ENCODE measurements around the gene RNF148. TPM values are rescaled to one million over a fixed set of nuclear protein-coding genes. Genes with fewer than 3 reads are reported as not detected.

Gene RNF148
- polyA plus RNA-seq, 2 of the 4 experiments (the other 2 are of a cell fraction), result not detected

GRCh38 chr7:122672536-122672935 is 30.2 kb downstream of the RNF148 start:
- Histone ChIP-seq H3K27ac (no peak overlapping the region), H3K4me2 (no peak overlapping the region), H3K4me1 (no peaks in the 10 kb centered on the region), H3K9me3 (no peaks in the 10 kb centered on the region), H3K4me3 (no peak overlapping the region)
- TF ChIP-seq RNF2 (IDR thresholded peaks at IDR 0.05; ENCODE audit: borderline replicate concordance, low read depth) (no peak), RAD21 (conservative IDR thresholded peaks at IDR 0.05 in 1 of 2, IDR thresholded peaks at IDR 0.05 in 1 of 2) (no peak), HOXB5 (CRISPR knock-in tag; IDR thresholded peaks at IDR 0.05) (no peak), CTCF (IDR thresholded peaks at IDR 0.05) (no peak), FOSB (CRISPR knock-in tag; IDR thresholded peaks at IDR 0.05) (no peak), JUN (IDR thresholded peaks at IDR 0.05) (no peak), ZFP36 (IDR thresholded peaks at IDR 0.05; ENCODE audit: borderline replicate concordance, partially characterized antibody) (no peak)
- ATAC-seq, result no peak
- DNase-seq (ENCODE audit: low read depth in 1 of 2, low spot score in 1 of 2), result no peak
- WGBS (ENCODE audit: missing lambda C conversion rate), result 30% methylated on average over 8 of the region's 8 CpGs
- ChIA-PET POLR2A (no interaction called here), CTCF (no interaction called here)
- no peak for FAIRE-seq

- 5% methylated on average over 2 of the region's 2 CpGs for WGBS (ENCODE audit: missing lambda C conversion rate)
- TF ChIP-seq CHD4 (IDR thresholded peaks at IDR 0.05; ENCODE audit: borderline replicate concordance) (no peak), ESRRA (IDR thresholded peaks at IDR 0.05; ENCODE audit: borderline replicate concordance, low read length) (no peak), RFX5 (IDR thresholded peaks at IDR 0.05) (no peak), FOXS1 (CRISPR knock-in tag; IDR thresholded peaks at IDR 0.05) (no peak), ZNF302 (CRISPR knock-in tag; IDR thresholded peaks at IDR 0.05) (no peak), EHMT2 (IDR thresholded peaks at IDR 0.05; ENCODE audit: low read depth) (no peak), HES2 (IDR thresholded peaks at IDR 0.05) (no peak), POLR2A (IDR thresholded peaks at IDR 0.05; ENCODE audit: low read length) (no peak), MAX (IDR thresholded peaks at IDR 0.05) (no peak), RARB (CRISPR knock-in tag; IDR thresholded peaks at IDR 0.05) (no peak), ZFP36 (IDR thresholded peaks at IDR 0.05; ENCODE audit: borderline replicate concordance, partially characterized antibody) (no peak), HEYL (CRISPR knock-in tag; IDR thresholded peaks at IDR 0.05) (no peak), NPAS2 (CRISPR knock-in tag; IDR thresholded peaks at IDR 0.05; ENCODE audit: borderline replicate concordance) (no peak), MAFK (IDR thresholded peaks at IDR 0.05; ENCODE audit: partially characterized antibody) (no peak), MYC (IDR thresholded peaks at IDR 0.05; ENCODE audit: borderline replicate concordance, low read length) (no peak), PBX3 (IDR thresholded peaks at IDR 0.05) (no peak)
- H3K9me3 ChIP-seq, result no peaks in the 10 kb centered on the region
- H3K27ac ChIP-seq, result no peak overlapping the region
- ChIA-PET POLR2A (no interaction called here), CTCF (no interaction called here)
- no peak for DNase-seq (ENCODE audit: low read depth in 1 of 2, low spot score in 1 of 2)
- FAIRE-seq, result no peak
- no peak overlapping the region for H3K4me3 ChIP-seq
- H3K4me2 ChIP-seq, result no peak overlapping the region
- H3K4me1 ChIP-seq, result no peaks in the 10 kb centered on the region
- no peak for ATAC-seq
These were observed 39.0 kb downstream of the RNF148 start for GRCh38 chr7:122663733-122664132.

GRCh38 chr7:122658856-122659255 is 43.9 kb downstream of the RNF148 start:
- ChIA-PET CTCF (interaction anchor here (0.7 kb wide), 1 partner anchor 129 kb away, joined by 3 read pairs; no protein-coding TSS in a partner anchor), POLR2A (no interaction called here)
- Histone ChIP-seq H3K9me3 (no peaks in the 10 kb centered on the region), H3K4me2 (no peak overlapping the region), H3K27ac (no peak overlapping the region), H3K4me3 (no peak overlapping the region), H3K4me1 (no peaks in the 10 kb centered on the region)
- DNase-seq (ENCODE audit: low read depth in 1 of 2, low spot score in 1 of 2) (no peak), FAIRE-seq (no peak), ATAC-seq (no peak)
- WGBS (ENCODE audit: missing lambda C conversion rate), result 0% methylated on average over 2 of the region's 2 CpGs
- no peak for TF ChIP-seq POLR2AphosphoS2 (conservative IDR thresholded peaks at IDR 0.05; ENCODE audit: low read length)
- no peak for TF ChIP-seq E2F6 (IDR thresholded peaks at IDR 0.05; ENCODE audit: borderline replicate concordance, low read depth)
- TF ChIP-seq TP53 (CRISPR knock-in tag; IDR thresholded peaks at IDR 0.05), result no peak
- no peak for TF ChIP-seq HDAC2 (IDR thresholded peaks at IDR 0.05)
- no peak for TF ChIP-seq MAFK (IDR thresholded peaks at IDR 0.05; ENCODE audit: partially characterized antibody)
- TF ChIP-seq CHD4 (IDR thresholded peaks at IDR 0.05; ENCODE audit: borderline replicate concordance), result no peak
- no peak for TF ChIP-seq REST (IDR thresholded peaks at IDR 0.05)
- no peak for TF ChIP-seq FOSB (CRISPR knock-in tag; IDR thresholded peaks at IDR 0.05)

Data from A549 (cell line).